GM20000 (cell line): ENCODE measurements around the gene USH2A.

ENCODE experiments used
- DNase-seq: peaks from one replicate; pipeline ENCODE4 v3.0.0; 2012; ENCODE audit warnings: low spot score
- TF ChIP-seq, protein P1 (sequence below): IDR thresholded peaks from 2 replicates; pipeline ENCODE4 v1.5.1; 2012; ENCODE audit warnings: mild to moderate bottlenecking, control low read depth; ENCODE audit errors: extremely low read depth, missing control alignments

Gene USH2A

DNA sequence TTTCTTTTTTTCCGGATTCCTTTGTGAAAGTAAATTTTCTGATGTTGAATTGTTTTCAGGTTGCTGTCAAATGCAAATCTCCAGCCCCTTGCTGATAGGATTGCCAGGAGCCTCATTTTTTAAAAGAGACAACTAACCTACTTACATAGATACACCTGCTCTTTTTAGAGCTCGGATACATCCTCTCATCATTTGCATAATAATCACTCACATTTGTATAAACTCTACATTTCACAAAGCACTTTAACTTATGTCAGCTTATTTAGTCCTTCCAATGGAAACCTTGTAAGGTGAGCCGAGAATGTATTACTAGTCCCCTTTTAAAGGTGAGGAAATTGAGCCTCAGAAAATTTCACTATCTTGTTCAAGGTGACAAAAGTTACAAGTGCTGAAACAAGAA is 771.4 kb downstream of the USH2A start:
- TF ChIP-seq, protein P1, sequence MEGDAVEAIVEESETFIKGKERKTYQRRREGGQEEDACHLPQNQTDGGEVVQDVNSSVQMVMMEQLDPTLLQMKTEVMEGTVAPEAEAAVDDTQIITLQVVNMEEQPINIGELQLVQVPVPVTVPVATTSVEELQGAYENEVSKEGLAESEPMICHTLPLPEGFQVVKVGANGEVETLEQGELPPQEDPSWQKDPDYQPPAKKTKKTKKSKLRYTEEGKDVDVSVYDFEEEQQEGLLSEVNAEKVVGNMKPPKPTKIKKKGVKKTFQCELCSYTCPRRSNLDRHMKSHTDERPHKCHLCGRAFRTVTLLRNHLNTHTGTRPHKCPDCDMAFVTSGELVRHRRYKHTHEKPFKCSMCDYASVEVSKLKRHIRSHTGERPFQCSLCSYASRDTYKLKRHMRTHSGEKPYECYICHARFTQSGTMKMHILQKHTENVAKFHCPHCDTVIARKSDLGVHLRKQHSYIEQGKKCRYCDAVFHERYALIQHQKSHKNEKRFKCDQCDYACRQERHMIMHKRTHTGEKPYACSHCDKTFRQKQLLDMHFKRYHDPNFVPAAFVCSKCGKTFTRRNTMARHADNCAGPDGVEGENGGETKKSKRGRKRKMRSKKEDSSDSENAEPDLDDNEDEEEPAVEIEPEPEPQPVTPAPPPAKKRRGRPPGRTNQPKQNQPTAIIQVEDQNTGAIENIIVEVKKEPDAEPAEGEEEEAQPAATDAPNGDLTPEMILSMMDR: no peak

GRCh38 chr1:215650446-215651149 is 772.6 kb downstream of the USH2A start:
- TF ChIP-seq, protein P1: no peak
- no peak for DNase-seq

More for the DNA sequence above, 771.4 kb downstream of the USH2A start:
- no peak for DNase-seq

GRCh38 chr1:215648957-215649356 is 774.3 kb downstream of the USH2A start:
- no peak for DNase-seq
- TF ChIP-seq, protein P1: no peak

GRCh38 chr1:215647738-215648137 is 775.5 kb downstream of the USH2A start:
- DNase-seq: no peak
- TF ChIP-seq, protein P1: no peak

DNA sequence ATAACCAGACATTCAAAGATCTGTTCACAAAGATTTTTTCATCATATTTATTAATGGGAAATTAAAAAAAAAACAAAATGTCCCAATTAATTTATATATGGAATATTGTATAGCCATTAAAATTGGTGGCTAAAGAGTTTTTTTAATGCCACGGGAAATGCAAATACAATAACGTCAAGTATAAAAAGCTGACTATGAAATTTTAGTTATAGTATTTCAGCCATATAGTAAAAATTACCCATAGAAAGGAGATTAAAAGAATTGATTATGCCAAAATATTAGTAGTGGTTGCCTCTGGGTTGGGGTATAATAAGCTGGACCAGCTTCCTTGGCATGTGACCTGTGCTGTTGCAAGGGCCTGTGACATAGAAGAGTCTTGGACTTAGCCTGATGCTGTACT is 777.4 kb downstream of the USH2A start:
- TF ChIP-seq, protein P1: no peak
- no peak for DNase-seq

DNA sequence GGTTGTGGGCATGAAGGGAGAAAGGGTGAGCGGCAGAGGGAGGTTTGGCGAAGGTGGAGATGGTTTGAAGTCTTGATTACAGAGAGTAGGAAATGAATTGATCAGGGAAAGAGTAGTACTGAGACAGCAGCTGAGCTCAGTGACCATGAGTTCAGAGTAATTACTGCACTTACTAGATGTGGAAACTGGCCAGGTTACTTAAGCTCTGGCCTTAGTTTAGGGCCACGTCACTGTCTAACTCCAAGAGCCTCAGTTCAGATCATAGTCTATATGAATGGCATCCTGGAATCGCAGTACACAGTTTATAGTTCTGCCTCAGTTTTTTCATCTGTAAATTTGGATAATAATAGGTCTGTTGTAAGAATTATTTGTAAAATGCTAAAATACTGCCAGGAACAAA is 778.1 kb downstream of the USH2A start:
- no peak for DNase-seq
- TF ChIP-seq, protein P1: no peak

- TF ChIP-seq, protein P1: no peak
Measured at GRCh38 chr1:215643592-215644321, 779.5 kb downstream of the USH2A start.

More at GRCh38 chr1:215643592-215644321, 779.5 kb downstream of the USH2A start:
- no peak for DNase-seq
